Thyroid gland (tissue), 4 donors: Measurements from ENCODE around the gene DPF3. TPM values are rescaled to one million over a fixed set of nuclear protein-coding genes. Genes with fewer than 3 reads are reported as not detected.

Experiments
- DNase-seq, 2 donors: peaks; one replicate each; pipeline ENCODE4 v3.0.0-alpha.2; 2019
- H3K27ac ChIP-seq, 3 donors: fragments of 200-600 bp; sonication (generic); 1 replicate in 2 of 3; 2 replicates in 1 of 3; pipeline ENCODE4 v1.5.1; 2016 to 2019; ENCODE audit warnings: mild to moderate bottlenecking in 1 of 3, moderate library complexity in 1 of 3
- H3K27me3 ChIP-seq: fragments of 200-600 bp; sonication (generic); one replicate; pipeline ENCODE4 v1.5.1; 2019
- H3K36me3 ChIP-seq, 2 donors: fragments of 200-600 bp; sonication (generic); one replicate each; pipeline ENCODE4 v1.5.1; 2016 to 2019
- H3K4me1 ChIP-seq, 2 donors: fragments of 200-600 bp; sonication (generic); one replicate each; pipeline ENCODE4 v1.5.1; 2017 to 2019
- H3K4me3 ChIP-seq, 3 donors: fragments of 200-600 bp; sonication (generic); replicated peaks in 1 of 3; 1 replicate in 2 of 3; 2 replicates in 1 of 3; pipeline ENCODE4 v1.5.1; 2016; ENCODE audit warnings: mild to moderate bottlenecking in 1 of 3
- H3K9me3 ChIP-seq: fragments of 200-600 bp; sonication (generic); one replicate; pipeline ENCODE4 v1.5.1; 2017
- POLR2A ChIP-seq, 2 donors: fragments of 450-650 bp; IDR thresholded peaks; one replicate each; pipeline ENCODE4 v1.6.1; 2017; ENCODE audit warnings: antibody characterized with exemption in 2 of 2, mild to moderate bottlenecking in 2 of 2, moderate library complexity in 1 of 2
- WGBS, 2 donors: methylation state at CpG; one replicate each; pipeline ENCODE4 v1.1.5; 2017; 5-methylcytosine and 5-hydroxymethylcytosine counted together
- intact Hi-C: fragments of 100-400 bp; cut with DNase I; formaldehyde crosslinking; loops from one replicate; pipeline ENCODE4 v1.15.1; 2023
- total RNA-seq, 4 donors: library from RNA; depleted of rRNA; stranded (reverse); fragments of >200 nt; gene quantifications; one replicate each; pipeline ENCODE4 v1.2.3, GENCODE V29; 2016
- TF ChIP-seq, protein P1 (sequence below), 6 experiments: fragments of 200-600 bp in 3 of 6; fragments of 450-650 bp in 3 of 6; sonication (generic) in 3 of 6; IDR thresholded peaks; one replicate each; pipeline ENCODE4 v1.5.1; 2016 to 2019; ENCODE audit warnings: antibody characterized with exemption in 6 of 6, mild to moderate bottlenecking in 2 of 6, inconsistent platforms in 1 of 6, moderate library complexity in 1 of 6

Gene DPF3
- total RNA-seq: 1 to 10 TPM in 2 of 4 donors, under 1 TPM in 2; 0.27 to 3.3 (median 1.3) TPM

DNA sequence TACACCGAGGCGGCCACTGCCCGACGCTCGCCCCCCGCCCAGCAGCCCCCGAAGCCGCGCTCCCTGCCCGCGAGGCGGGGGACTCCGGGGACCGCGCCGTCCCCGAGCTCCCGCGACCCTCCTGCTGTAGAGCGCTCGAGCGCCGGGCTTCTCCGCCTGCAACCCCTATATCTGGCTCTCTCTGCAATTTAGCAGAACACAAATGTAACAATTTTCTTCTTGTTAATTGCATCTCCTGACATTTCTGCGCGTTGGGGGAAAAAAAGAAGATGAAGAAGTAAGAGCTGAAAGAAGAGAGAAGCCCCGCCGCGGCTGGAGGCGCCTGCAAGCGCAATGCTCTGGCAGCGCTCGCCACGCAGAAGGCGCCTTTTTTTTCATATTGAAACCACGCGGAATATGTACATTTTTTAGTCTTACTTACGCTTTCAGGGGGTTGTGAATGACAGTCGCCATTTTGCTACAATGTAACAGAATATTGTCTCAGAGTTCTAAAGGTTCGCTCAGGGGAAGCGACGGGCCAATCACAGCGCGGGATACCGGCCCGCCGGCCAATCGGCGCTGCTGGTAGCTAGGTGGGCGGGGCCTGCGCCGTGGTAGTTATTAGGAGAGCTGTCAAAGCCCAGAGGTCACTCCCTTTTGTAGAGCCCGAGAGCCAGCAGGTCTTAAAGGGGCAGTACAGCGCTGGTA, at the start of gene DPF3:
DPF3 (minus strand) TSS at position 466 of the 687 bp plus-strand sequence; CDS start at position 453, 13 bp downstream.
- Histone ChIP-seq H3K27me3 (no peaks in the 10 kb centered on the region), H3K27ac (no peak within 1 kb of the TSS)

DNA sequence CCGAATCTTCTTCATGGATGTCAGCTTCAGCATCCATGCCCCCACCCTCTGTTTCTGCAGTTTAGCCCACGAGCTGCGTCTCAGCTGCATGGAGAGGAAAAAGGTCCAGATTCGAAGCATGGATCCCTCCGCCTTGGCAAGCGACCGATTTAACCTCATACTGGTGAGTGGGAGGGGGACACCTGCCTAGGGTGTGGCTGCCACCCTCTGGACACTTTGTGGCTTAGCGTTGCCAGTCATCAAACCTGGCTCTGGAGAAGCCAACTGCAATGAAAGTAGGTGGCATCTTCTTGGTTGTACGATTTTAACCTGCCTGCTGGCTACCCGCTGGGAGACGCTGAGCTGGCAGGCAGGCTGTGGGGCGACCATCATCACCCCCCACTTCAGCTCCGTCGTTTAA, 49.0 kb upstream of the DPF3 start:
- peaks cover 49 to 60% of the 10 kb centered on the region in 2 donors for H3K36me3 ChIP-seq
- no peak overlapping the region for H3K4me3 ChIP-seq
- WGBS, 2 donors: 96 to 98% methylated on average over 14 of the region's 14 CpGs
- no peaks in the 10 kb centered on the region for H3K9me3 ChIP-seq
- no peaks in the 10 kb centered on the region for H3K4me1 ChIP-seq
- no peak for DNase-seq
- no peak for TF ChIP-seq POLR2A (IDR thresholded peaks at IDR 0.05)
- TF ChIP-seq, protein P1, sequence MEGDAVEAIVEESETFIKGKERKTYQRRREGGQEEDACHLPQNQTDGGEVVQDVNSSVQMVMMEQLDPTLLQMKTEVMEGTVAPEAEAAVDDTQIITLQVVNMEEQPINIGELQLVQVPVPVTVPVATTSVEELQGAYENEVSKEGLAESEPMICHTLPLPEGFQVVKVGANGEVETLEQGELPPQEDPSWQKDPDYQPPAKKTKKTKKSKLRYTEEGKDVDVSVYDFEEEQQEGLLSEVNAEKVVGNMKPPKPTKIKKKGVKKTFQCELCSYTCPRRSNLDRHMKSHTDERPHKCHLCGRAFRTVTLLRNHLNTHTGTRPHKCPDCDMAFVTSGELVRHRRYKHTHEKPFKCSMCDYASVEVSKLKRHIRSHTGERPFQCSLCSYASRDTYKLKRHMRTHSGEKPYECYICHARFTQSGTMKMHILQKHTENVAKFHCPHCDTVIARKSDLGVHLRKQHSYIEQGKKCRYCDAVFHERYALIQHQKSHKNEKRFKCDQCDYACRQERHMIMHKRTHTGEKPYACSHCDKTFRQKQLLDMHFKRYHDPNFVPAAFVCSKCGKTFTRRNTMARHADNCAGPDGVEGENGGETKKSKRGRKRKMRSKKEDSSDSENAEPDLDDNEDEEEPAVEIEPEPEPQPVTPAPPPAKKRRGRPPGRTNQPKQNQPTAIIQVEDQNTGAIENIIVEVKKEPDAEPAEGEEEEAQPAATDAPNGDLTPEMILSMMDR (IDR thresholded peaks at IDR 0.05): no peak
- H3K27me3 ChIP-seq: no peaks in the 10 kb centered on the region
- intact Hi-C loops: loop anchor here (10.0 kb wide), 1 partner anchor 48 kb away; the partner anchor contains the start of gene DPF3
- H3K27ac ChIP-seq: no peak overlapping the region

More for the DNA sequence above, at the start of gene DPF3:
- intact Hi-C loops: loop anchor here (10.0 kb wide), 1 partner anchor 51 kb away; no protein-coding TSS in a partner anchor
- no peaks in the 10 kb centered on the region for H3K36me3 ChIP-seq
- DNase-seq: peak; percentile 96 to 97
- peaks cover 3 to 20% of the 10 kb centered on the region in 2 donors for H3K4me1 ChIP-seq
- TF ChIP-seq POLR2A (IDR thresholded peaks at IDR 0.05): peak in 1 of 2 donors; percentile 72
- TF ChIP-seq, protein P1 (IDR thresholded peaks at IDR 0.05): no peak
- 0% methylated on average over 41 to 45 of the region's 54 CpGs for WGBS, 2 donors
- no peaks in the 10 kb centered on the region for H3K9me3 ChIP-seq
- H3K4me3 ChIP-seq: peak within 1 kb of the TSS; percentile 16 to 77 (median 57)

DNA sequence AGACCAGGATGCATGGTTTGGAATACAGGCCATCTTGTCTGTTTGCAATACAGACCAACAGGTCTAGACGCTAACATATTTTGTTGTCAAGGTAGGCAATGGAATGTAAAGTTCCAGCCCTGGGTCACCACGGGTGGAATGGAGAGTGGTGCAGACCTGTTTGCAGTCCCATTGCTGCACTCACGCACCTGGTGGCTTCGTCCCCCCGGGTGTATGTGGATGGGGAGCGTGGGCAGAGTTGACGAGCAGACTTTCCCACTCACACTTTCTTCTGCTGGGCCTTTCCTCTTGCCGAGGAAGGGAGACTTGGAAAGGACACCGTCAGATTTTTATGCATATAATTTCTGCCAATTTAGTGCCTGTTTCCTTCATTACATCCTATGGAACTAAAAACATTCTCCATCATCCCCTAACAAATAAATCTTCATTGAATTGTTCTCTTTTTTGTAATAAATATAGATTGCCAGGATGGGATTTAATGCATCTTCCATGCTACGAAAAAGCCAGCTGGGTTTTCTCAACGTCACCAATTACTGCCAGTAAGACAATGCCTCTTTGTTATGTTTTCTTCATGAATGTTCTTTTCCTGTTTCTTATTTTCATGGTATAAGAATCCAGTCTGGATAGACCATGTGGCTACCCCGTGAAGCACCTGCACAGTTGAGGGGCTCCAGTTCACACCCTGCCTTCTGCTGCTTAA, 47.5 kb upstream of the DPF3 start:
- Histone ChIP-seq H3K27ac (no peak overlapping the region), H3K4me3 (no peak overlapping the region), H3K9me3 (no peaks in the 10 kb centered on the region), H3K36me3 (peaks cover 47 to 49% of the 10 kb centered on the region in 2 donors), H3K27me3 (no peaks in the 10 kb centered on the region), H3K4me1 (no peaks in the 10 kb centered on the region)
- TF ChIP-seq, protein P1 (IDR thresholded peaks at IDR 0.05): no peak
- TF ChIP-seq POLR2A (IDR thresholded peaks at IDR 0.05): no peak
- no peak for DNase-seq
- 86 to 91% methylated on average over 12 of the region's 12 CpGs for WGBS, 2 donors
- intact Hi-C loops: loop anchor here (10.0 kb wide), 1 partner anchor 47 kb away; the partner anchor contains the start of gene DPF3

DNA sequence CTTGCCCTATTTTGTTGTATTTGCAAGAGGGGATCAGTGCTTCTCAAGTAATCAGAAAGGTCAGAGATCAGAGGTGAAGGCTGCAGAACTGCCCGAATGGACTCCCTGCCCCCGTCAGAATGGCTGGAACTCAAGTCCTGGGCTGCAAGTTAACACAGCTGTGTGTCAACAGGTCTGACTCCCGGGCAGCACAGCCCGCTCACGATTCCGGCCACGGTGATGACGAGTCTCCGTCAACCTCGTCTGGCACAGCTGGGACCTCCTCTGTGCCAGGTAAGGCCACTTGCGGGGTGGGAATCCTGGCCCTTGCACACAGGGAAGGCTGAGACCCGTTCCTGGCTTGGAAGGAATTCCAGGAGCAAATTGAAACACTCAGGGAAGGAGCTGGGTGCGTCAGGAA, 45.7 kb upstream of the DPF3 start:
- 75 to 84% methylated on average over 5 to 13 of the region's 13 CpGs for WGBS, 2 donors
- Histone ChIP-seq H3K27ac (no peak overlapping the region), H3K36me3 (peaks cover 47 to 48% of the 10 kb centered on the region in 2 donors), H3K4me1 (no peaks in the 10 kb centered on the region), H3K27me3 (no peaks in the 10 kb centered on the region), H3K4me3 (no peak overlapping the region), H3K9me3 (no peaks in the 10 kb centered on the region)
- DNase-seq: no peak
- TF ChIP-seq POLR2A (IDR thresholded peaks at IDR 0.05): no peak
- TF ChIP-seq, protein P1 (IDR thresholded peaks at IDR 0.05): no peak
- intact Hi-C loops: loop anchor here (10.0 kb wide), 1 partner anchor 45 kb away; the partner anchor contains the start of gene DPF3
